GM21381 (cell line): Measurements from ENCODE around the gene ACAD11.
"Not testable (repeated sequence)": the region's sequence is repeated elsewhere in the genome, so short reads cannot be mapped to it uniquely, and the experiment has no call there.

ENCODE experiments used
- ATAC-seq: cut with Tn5 transposase; IDR thresholded peaks from one replicate; pipeline ENCODE4 v1.9.1; 2021; ENCODE audit warnings: mild to moderate bottlenecking, moderate library complexity; ENCODE audit not compliant: unreplicated experiment

Gene ACAD11

DNA sequence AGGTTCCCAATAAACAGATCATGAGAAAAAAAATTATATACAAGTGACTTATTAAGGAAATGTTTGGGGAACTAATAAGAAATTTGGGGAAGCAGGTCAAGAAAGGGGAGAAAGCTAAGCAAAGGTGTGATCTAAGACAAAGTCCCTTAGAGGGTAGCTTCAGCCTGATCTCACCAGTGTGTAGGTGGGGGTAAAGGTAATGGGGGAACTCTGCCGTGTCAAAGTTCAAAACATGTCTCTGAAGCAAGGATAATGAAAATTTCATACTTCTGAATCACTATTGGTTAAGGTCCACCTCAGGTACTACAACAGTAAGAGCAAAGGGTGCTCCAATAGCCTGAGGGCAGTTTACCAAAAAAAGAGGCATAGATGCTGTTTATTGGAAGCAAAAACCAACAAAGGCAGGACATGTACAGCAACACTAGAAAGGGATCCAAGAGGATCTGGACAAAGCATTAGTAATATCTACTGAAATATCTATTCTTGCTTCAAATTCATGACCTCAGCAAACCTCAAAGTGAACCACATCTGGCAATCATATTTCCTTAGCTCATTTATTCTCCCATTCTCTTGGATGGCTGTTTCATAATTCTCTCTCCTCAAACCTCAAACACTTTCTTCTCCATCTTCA, 6.9 kb downstream of the ACAD11 start:
- no peak for ATAC-seq

GRCh38 chr3:132650153-132650552, 9.5 kb downstream of the ACAD11 start:
- ATAC-seq, result no peak

DNA sequence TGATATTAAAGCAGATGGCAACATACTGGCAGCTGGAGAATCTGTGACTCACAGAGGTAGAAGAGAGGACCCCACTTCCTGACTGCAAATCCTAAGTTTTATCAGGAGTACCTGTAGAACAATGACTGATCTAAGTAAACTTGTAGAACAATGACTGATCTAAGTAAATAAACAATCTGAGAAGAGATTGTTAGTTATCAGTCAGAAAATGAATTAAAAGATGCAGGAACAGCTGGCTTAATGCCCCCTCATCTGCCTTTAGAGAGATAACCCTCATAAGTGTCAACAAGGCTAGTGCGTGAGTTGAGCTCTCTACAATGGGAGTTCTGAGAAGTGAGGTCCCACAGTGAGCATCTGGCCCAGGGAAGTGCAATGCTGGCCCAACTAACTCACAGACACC, 14.6 kb downstream of the ACAD11 start:
- ATAC-seq, result no peak

- no peak for ATAC-seq
Measured at GRCh38 chr3:132643366-132643765, 16.2 kb downstream of the ACAD11 start.

DNA sequence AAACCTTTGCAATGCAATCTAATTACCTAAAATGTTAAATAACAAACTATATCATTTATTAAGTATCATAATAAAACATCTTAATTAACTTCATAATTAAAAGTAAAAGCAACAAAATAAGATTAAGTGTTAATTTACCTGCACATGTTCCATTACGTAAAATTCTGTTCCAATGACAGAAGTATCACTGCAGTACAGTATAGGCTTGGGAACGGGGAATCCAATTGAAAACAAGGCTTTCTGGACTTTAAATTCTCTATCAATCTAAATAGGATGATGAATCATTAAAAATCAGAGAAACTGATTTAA, 17.1 kb downstream of the ACAD11 start:
- ATAC-seq, result no peak

- no peak for ATAC-seq
Measured at GRCh38 chr3:132641837-132642538, 17.6 kb downstream of the ACAD11 start.

DNA sequence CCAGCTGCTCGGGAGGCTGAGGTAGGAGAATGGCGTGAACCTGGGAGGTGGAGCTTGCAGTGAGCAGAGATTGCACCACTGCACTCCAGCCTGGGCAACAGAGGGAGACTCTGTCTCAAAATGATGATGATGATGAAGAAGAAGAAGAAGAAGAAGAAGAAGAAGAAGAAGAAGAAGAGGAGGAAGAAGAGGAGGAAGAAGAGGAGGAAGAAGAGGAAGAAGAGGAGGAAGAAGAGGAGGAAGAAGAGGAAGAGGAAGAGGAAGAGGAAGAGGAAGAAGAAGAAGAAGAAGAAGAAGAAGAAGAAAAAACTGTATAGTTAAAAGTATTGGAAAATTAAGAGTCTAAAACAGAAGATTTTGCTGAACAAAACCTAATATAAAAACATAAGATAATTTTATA, 18.2 kb downstream of the ACAD11 start:
- ATAC-seq, result not testable (repeated sequence)

- ATAC-seq, result no peak
Measured at GRCh38 chr3:132638706-132639105, 20.9 kb downstream of the ACAD11 start.

DNA sequence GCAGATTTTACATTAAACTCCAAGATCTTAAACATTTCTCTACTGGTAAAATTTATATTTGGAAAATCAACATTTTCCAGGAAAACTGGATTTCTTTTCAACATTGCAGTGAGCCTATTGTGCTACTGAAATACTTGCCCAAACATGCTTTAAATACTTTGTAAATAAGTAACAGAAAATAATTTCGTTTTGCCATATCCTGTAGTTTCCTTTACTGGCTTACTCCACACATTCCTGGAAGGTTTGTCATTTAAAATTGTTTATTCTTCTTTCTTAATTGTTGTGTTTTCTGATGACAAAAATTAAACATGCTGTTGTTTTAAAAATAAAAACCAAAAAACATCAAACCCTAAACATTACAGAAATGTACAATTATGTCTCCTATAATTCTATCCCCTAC, 22.0 kb downstream of the ACAD11 start:
- no peak for ATAC-seq

GRCh38 chr3:132635052-132635451, 24.6 kb downstream of the ACAD11 start:
- no peak for ATAC-seq

GRCh38 chr3:132630612-132631011, 29.0 kb downstream of the ACAD11 start:
- ATAC-seq, result no peak

GRCh38 chr3:132629928-132630327, 29.7 kb downstream of the ACAD11 start:
- ATAC-seq, result no peak

DNA sequence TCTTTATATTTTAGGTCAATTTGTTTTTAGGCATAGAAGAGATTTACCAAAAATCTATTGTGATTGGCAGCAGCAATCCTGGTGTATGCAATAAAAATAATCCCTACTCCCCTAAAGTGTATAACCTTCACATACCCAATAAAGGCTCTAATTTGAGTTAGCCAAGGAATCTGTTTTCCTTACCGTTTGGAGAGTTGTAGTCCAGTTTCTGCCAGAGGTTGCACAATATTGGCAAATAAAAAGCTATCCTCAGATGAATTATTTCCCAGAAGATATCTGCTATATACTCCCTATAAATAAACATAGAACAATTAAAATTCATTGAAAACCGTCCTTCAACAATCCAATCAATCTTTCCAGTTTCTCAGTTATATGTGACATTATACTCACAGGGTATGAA, 31.5 kb downstream of the ACAD11 start:
- ATAC-seq, result no peak

- ATAC-seq, result no peak
Measured at GRCh38 chr3:132626955-132627354, 32.7 kb downstream of the ACAD11 start.

DNA sequence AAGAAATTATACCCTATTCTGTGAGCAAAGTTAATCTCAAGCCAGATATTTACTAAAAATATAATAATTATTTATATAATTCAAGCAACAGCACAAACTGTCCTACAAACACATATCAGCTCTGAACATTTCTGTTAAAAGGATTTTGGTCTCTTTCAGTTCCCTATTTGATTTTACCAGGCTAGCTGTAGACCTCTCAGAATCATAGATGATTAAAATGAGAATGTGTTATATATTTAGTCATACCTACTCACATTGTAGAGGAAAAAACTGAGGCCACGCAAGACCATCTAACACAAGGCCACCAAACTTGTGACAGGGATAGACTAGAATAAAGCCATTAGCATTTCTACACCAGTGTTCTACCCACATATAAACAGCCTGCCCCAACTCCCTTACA, 34.0 kb downstream of the ACAD11 start:
- peak; percentile 77 for ATAC-seq

DNA sequence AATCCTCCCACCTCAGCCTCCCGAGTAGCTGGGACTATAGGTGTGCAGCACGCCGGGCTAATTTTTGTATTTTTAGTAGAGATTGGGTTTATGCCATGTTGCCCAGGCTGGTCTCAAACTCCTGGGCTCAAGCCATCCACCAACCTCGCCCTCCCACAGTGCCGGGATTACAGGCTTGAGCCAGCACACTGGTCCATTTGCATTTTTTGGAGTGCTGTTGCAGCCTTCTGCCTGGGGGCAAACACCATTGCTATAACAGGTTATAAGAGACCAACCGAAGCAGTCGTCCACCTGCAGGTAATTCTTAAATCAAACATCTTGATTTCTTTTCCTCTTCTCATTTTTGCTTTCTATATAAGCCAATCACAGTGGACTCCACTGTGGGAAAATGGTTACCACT, 34.8 kb downstream of the ACAD11 start:
- ATAC-seq, result no peak

DNA sequence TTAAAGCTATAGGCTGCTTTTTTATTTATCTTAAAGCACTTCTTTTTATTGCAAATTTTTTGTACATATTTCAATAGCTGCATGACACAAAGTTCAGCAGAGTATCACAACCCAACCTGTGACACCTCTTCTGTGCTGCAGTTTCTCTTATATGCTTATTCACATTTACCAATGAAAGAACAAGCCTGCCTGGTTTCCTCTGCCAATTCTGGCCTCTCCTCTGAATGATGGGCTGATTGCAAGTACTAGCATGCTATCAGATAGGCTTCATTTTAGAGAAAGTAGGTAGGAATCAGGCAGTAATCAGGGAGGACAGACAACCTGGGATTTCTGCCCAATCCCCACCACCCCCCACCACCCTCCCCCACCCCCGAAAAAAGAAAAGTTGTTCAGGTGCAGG, 36.0 kb downstream of the ACAD11 start:
- no peak for ATAC-seq

DNA sequence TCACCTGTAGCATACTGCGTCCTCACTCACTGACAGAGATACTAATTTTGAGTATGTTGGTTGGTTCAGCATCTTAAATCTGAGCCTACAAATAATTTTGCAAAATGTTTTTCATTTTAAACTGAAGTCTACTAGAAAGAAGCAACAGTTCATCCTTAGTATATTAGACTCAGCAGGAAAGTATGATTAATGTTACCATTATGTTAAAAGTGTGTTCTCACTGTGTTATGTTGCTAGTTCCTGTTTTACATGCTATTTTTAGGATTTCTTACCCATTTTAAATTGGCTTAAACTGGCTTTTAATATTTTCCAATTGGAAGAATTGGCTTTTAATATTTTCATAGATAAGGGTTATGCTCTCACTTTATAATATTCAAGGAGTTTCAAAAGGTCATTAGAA, 36.8 kb downstream of the ACAD11 start:
- no peak for ATAC-seq

DNA sequence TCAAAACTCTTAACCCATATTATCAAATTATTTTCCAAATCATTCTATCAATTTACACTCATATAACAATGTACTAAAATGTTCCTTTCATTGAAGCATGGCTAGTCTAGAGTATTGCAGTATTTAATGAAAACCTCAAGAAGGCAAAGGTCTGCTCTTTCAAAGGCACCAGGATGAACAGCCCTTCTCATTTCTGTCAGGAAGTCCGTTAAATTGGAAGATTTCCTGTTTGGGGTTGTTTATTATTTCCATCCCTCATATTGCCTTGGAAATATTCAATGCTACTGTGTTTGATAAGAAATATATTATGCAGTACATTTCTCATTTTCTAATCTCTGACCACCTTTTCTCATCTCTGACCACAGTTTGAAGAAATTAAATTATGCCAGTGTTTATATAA, 37.5 kb downstream of the ACAD11 start:
- no peak for ATAC-seq

DNA sequence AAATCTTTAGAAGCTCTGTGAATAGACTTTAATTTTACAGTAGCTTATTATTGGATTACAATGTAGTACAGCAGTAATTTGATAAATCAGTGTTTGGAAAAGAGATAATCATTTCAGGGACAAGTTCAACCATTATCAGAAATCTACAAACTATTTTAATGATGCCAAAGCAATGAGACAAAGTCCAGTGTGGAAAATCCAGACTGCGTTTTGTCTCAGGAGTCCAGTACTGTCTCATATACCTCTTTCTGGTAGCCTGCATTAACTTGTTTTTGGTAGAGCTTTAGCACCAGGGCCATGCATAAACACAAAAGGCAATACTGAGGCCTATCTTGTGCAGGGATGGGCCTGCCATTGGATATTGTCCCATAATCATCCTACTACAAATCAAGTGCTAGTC, 42.8 kb downstream of the ACAD11 start:
- ATAC-seq, result no peak

DNA sequence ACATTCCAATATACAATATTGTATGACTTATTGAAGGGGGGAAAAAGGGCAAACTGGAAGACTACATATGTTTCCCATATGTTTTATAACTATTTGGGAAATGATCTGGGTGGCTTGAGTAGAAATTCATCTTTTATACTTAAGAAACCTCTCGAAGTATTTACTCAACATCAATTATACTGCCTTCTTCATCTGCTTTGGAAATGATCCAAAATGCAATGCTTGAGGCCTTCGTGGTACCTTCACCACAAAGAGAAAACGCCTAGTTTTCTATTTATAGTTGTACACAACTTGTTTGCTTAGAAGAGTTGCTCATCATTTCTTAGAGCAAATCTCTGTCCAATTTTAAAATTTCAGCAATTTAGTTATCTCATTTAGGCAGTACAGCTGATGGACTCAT, 43.7 kb downstream of the ACAD11 start:
- no peak for ATAC-seq

DNA sequence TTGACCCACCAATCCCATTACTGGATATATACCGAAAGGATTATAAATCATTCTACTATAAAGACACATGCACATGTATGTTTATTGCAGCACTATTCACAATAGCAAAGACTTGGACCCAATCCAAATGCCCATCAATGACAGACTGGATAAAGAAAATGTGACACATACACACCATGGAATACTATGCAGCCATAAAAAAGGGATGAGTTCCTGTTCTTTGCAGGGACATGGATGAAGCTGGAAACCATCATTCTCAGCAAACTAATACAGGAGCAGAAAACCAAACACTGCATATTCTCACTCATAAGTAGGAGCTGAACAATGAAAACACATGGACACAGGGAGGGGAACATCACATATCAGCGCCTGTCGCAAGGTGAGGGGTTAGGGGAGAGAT, 44.3 kb downstream of the ACAD11 start:
- ATAC-seq, result not testable (repeated sequence)

DNA sequence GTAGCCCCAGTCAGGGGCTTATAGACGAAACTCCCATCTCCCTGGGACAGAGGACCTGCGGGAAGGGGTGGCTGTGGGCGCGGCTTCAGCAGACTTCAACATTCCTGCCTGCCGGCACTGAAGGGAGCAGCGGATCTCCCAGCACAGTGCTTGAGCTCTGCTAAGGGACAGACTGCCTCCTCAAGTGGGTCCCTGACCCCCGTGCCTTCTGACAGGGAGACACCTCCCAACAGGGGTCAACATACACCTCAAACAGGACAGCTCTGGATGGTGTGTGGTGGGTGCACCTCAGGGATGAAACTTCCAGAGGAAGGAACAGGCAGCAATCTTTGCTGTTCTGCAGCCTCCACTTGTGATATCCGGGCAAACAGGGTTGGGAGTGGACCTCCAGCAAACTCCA, 53.0 kb downstream of the ACAD11 start:
- not testable (repeated sequence) for ATAC-seq
